Measurements from ENCODE around the gene CYB5R4. TPM values are rescaled to one million over a fixed set of nuclear protein-coding genes. Genes with fewer than 3 reads are reported as not detected.

The CYB5R4 gene
- total and polyA plus RNA-seq, 10 of the 15 experiments (the other 5 are each of a cell fraction or from before 2014, with no cell fraction given), result 13.4 to 61.1 (median 27.5) TPM

GRCh38 chr6:83815631-83816272, 43.7 kb upstream of the CYB5R4 start:
- no peak for DNase-seq (ENCODE audit: low read depth, low spot score)
- no peak for TF ChIP-seq TCF3 (IDR thresholded peaks at IDR 0.05; ENCODE audit: borderline replicate concordance, insufficient read depth, low read depth, low read length)
- no peak for TF ChIP-seq PBX3 (IDR thresholded peaks at IDR 0.05; ENCODE audit: insufficient replicate concordance, low read depth, low read length)
- TF ChIP-seq DPF2 (IDR thresholded peaks at IDR 0.05), result no peak
- no peak for TF ChIP-seq ZZZ3 (IDR thresholded peaks at IDR 0.05; ENCODE audit: control insufficient read depth, insufficient read length, low read depth)
- no peak for TF ChIP-seq IRF3 (IDR thresholded peaks at IDR 0.05)
- no peak for TF ChIP-seq ASH2L (IDR thresholded peaks at IDR 0.05; ENCODE audit: borderline replicate concordance, low read depth)
- no peak for TF ChIP-seq BCL3 (IDR thresholded peaks at IDR 0.05; ENCODE audit: borderline replicate concordance, insufficient read depth, low read depth, low read length, poor library complexity, severe bottlenecking)
- TF ChIP-seq TARDBP (IDR thresholded peaks at IDR 0.05; ENCODE audit: borderline replicate concordance), result no peak
- TF ChIP-seq ZBTB4 (CRISPR knock-in tag; IDR thresholded peaks at IDR 0.05), result no peak
- TF ChIP-seq USF1 (IDR thresholded peaks at IDR 0.05; ENCODE audit: borderline replicate concordance, extremely low read length, insufficient read depth, low read depth, low read length), result no peak
- no peak for TF ChIP-seq IRF5 (IDR thresholded peaks at IDR 0.05; ENCODE audit: borderline replicate concordance)
- no peak for TF ChIP-seq POLR2AphosphoS5 (IDR thresholded peaks at IDR 0.05; ENCODE audit: low read length)
- TF ChIP-seq MEF2A (IDR thresholded peaks at IDR 0.05; ENCODE audit: insufficient read depth, low read depth, low read length), result no peak
- no peak for TF ChIP-seq IKZF1 (conservative IDR thresholded peaks at IDR 0.05)

More at GRCh38 chr6:83815631-83816272, 43.7 kb upstream of the CYB5R4 start:
- intact Hi-C loops (cut with micrococcal nuclease; ENCODE audit: unreplicated experiment), result no loop called here
- no peaks in the 10 kb centered on the region for H3K27me3 ChIP-seq (replicated peaks in 1 of 2; ENCODE audit: control insufficient read depth in 2 of 2, insufficient read depth in 2 of 2, low read length in 1 of 2)
- POLR2A ChIA-PET, result no interaction called here
- WGBS (ENCODE audit: insufficient coverage, insufficient replicate concordance, low lambda C conversion rate, missing lambda C conversion rate), result 3% methylated on average over 2 of the region's 2 CpGs
- CTCF ChIA-PET, result no interaction called here
- no peak for FAIRE-seq
- SMC1A ChIA-PET (ENCODE audit: uncharacterized antibody, unreplicated experiment), result no interaction called here
- H3K4me2 ChIP-seq (ENCODE audit: control insufficient read depth, insufficient read depth), result no peak overlapping the region
- H3K9ac ChIP-seq (ENCODE audit: control insufficient read depth, insufficient read depth, low read length), result no peak overlapping the region
- no peak overlapping the region for H3K4me3 ChIP-seq
- no peak overlapping the region for H3K27ac ChIP-seq (ENCODE audit: control insufficient read depth, insufficient read depth)
- no peaks in the 10 kb centered on the region for H3K36me3 ChIP-seq (ENCODE audit: control insufficient read depth in 2 of 2, insufficient read depth in 2 of 2, low read length in 1 of 2)
- RAD21 ChIA-PET (ENCODE audit: unreplicated experiment), result no interaction called here
- no peaks in the 10 kb centered on the region for H3K4me1 ChIP-seq (ENCODE audit: control insufficient read depth, insufficient read depth, low read length)
- in situ Hi-C loops (cut with MboI), result no loop called here
- no peak overlapping the region for H2AFZ ChIP-seq (ENCODE audit: control insufficient read depth, low read depth, low read length)
- no peak for ATAC-seq
- no TSS peak for BruUV-seq (replicated peaks)
- no peaks in the 10 kb centered on the region for H3K79me2 ChIP-seq (ENCODE audit: control insufficient read depth, insufficient read depth, low read length)
- H3K9me3 ChIP-seq (replicated peaks; ENCODE audit: control insufficient read depth, insufficient read depth, low read length), result no peaks in the 10 kb centered on the region
- no peaks in the 10 kb centered on the region for H4K20me1 ChIP-seq (ENCODE audit: control insufficient read depth, insufficient read depth)

Data from GM12878 (cell line).